AG08396 (cell line): Measurements from ENCODE around the gene ARPC4.
A peak's percentile ranks its signal among the peaks of the same experiment; 100 is the strongest.
"Not testable (repeated sequence)": the region's sequence is repeated elsewhere in the genome, so short reads cannot be mapped to it uniquely, and the experiment has no call there.

ENCODE experiments used
- DNase-seq: peaks from one replicate; pipeline ENCODE4 v3.0.0; 2012; ENCODE audit warnings: low spot score, mixed read lengths

ARPC4 gene

DNA sequence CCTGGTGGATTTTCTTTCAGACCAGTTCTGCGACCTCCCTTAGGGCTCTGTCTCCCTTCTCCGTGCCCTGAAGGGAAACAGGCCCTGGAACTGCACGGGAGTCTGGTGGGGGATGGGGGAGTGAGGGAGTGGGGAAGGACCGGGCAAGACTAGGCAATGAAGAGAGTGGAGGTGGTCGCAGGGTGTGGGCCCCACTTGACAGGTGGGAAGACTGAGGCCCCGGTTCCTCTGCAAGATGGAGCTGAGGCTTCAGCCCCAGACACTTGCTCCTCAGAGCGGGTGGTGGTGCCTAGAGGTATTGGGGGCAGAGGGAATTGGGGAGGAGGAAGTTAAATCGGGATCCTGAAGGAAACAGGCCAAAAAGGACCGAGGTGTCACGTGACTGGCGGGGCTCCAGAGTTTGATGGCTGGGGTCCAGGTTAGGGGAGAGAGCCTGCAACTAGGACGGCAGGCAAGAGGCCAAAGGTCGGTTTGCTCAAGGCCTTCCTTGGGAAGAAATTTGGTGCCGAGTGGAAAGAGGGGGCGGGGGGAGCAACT lies 22.5 kb upstream of the ARPC4 start:
- no peak for DNase-seq

DNA sequence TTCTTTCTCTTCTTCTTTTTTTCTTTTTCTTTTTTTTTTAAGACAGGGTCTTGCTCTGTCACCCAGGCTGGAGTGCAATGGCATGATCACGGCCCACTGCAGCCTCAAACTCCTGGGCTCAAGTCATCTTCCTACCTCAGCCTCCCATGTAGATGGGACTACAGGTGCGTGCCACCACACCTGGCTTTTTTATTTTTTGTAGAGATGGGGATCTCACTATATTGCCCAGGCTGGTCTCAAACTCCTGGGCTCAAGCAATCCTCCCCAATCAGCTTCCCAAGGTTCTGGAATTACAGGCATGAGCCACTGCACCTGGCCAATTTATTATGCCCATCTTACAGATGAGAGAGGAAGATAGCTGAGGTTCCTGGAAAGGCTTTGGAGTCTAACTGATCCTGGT lies 21.9 kb upstream of the ARPC4 start:
- DNase-seq: not testable (repeated sequence)

DNA sequence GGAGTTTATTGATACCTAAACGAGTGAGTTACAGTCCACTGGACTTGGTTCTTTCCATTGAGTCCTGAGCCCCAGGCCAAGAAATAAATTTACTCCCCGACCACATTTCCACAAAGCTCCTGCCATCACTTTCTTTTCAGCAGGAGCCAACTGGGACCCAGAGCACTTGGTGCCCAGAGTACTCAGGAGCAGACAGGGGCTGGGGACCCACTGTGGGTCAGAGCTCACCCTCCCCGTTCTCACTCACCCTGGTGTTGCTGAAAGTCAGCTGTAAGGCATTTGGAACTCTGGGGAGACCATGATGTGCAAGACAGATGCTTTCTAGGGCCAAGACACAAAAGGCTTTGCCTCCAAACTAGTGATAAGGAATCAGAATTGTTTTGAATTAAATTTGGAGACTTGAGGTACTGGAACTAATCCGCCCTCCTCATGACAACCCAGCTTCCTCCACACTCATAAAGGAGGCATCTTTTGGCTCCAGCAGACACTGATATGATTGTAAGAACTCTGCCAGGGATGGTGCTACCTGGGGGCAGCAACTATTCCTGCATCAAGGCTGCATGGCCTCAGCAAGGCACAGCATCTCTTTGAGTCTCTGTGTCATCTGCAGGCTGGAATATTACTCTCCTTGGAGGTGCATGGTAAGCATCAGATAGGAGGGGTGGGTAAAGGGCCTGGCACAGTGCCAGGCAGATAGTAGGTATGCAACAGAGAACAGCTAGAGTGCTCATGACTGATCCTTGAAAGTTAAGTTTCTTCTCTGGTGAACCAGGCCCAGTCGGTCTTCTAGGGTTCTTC lies 15.8 kb upstream of the ARPC4 start:
- DNase-seq: no peak

DNA sequence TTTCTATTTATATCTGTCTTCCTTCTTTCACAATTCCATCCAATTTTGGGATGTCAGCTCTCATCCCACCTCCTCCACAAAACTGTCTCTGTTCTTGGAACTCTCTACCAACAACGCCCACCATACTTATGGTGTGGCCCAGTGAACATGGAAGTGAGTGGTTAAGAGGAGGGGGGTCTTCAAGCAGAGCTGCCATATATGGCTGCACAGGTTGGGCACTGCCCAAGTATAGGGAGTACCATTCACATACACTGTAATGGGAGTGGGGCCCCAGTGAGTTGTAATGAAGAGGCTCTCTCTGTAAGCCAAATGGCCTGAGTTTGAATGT lies 15.2 kb upstream of the ARPC4 start:
- DNase-seq: no peak

DNA sequence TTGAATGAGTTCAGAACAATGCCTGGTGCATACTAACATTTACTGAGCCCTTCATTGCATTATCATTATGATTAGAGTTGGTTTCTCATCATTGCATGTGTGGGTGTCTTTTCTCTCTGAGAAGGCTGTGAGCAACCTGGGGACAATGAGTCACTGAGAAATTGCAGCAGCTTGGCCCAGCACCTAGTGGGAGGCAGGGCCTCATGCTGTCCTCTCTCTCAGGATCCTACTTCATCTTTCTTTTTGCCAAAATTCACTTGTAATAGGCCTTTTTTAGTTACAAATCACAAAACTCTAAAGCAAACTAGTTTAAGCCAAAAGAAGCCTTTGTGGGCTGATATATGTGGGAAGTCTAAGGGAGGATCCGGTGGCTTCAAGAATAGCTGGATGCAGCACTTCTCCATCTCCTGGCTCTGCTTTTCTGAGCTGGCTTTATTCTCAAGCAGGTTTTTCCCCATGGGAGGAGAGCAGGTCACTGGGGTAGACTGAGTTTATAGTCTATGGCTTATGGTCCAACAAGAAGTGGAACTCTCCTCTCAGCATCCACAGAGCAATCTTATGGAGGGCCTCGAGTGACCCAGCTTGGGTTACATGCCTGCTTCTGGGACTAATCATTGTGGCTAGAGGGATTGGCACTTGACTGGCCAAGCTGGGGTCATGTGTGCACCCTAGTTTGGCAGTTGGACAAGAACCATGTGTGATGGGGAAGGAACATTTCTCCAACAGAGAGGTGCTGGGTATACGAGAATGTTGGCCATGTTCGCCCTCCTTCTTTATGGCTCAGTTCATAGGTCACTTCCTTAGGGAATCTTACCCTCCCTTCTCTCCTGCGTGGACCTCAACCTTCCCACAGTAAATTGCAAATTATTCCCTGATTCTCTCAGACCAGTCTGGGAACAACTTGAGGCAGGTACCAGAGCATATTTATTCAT lies 14.5 kb upstream of the ARPC4 start:
- peak; percentile 62 for DNase-seq

DNA sequence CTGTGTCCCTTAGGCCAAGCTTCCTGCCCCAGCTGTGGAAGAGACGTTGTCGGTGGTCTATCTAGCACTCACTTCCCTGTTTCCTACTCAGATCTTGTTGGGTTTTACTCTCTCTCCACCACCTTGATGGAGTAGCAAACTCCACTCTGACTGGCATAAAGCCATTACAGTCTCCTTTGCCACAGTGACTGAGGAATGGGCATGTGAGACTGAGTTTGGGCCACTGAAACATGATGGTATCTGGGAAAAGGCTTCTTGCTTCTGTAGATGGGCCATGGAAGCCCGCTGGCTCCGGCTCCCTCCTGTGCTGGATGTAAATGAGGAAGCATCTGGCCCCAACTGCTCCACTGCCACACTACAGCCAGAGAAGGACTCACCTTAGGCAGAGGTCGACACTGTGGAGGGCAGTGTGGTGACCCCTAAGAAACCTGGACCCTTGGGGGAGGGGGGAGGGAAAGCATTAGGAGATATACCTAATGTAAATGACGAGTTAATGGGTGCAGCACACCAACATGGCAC lies 13.7 kb upstream of the ARPC4 start:
- no peak for DNase-seq

DNA sequence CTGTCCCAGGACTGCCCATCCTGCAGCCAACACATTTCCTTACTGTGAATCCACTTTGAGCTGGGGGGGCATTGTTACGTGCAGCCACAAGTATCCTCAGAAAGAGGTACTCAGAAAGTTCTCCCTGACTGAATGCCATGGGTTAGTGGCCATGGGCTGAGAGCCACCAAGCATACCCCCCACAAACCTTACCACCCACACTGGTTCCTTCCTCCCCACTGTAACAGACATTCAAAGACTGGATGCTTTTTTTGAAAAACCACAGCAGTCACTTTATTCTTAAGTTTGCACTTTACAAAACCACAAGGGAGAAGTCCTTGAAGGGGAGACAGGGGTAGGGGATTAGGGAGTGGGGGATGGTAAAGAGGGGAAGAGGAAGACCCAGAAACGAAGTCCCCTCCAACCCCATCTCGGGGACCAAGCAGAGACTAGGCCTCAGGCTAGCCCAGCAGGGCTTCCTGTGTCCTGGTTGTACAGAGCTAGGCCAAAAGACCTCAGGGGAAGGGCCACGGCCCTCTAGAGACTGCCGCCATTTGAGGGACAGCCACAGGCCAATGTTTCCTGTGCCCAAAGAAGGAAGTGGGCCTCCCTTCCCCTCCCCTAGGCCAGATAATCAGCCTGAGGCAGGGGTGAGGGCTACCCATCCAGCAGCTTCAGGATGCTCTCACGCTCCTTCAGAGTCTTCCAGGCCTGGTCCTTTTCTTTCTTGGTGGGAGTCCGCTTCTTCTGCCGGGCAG lies 13.0 kb upstream of the ARPC4 start:
- no peak for DNase-seq

DNA sequence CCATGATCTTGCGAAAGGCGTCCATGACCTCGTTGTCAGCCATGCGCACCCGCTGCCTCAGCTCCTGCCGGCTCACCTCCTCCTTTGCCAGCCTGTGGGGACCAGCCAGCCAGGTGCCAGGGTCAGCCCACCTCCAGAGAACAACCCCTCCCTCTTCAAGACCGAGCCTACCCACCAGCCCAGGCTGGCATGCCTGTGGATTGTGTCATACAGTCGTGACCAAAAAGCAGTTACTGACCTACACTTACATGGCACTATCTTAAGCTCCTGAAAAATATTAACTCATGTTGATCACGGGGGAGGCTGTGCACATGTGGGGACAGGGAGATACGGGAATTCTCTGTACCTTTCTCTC lies 12.4 kb upstream of the ARPC4 start:
- no peak for DNase-seq

DNA sequence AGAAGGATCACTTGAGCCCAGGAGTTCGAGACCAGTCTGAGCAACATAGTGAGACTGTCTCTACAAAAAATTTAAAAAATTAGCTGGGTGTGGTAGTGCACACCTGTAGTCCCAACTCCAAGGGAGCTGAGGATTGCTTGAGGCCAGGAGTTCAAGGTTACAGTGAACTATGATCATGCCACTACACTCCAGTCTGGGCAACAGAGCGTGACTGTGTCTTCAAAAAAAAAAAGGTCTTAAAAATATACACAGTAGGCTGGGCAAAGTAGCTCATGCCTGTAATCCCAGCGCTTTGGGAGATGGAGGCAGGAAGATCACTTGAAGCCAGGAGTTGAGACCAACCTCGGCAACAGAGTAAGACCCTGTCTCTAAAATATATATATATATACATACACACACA lies 12.0 kb upstream of the ARPC4 start:
- no peak for DNase-seq

DNA sequence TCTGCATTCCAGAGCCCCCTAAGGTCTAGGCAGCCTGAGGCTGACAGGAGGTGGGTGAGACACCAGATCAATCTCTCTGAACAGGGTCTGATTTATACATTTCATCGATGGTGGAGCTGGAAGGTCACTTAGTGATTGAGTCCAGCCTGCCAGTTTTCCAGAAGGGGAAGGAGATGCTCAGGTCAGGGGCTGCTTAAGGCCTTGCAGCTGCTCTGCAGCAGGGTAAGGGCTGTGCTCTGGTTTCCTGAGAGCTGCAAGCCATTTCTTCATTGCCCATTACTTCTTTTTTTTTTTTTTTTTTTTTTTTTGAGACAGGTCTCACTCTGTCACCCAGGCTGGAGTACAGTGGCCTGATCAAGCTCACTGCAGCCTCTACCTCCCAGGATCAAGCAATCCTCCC lies 11.3 kb upstream of the ARPC4 start:
- no peak for DNase-seq

DNA sequence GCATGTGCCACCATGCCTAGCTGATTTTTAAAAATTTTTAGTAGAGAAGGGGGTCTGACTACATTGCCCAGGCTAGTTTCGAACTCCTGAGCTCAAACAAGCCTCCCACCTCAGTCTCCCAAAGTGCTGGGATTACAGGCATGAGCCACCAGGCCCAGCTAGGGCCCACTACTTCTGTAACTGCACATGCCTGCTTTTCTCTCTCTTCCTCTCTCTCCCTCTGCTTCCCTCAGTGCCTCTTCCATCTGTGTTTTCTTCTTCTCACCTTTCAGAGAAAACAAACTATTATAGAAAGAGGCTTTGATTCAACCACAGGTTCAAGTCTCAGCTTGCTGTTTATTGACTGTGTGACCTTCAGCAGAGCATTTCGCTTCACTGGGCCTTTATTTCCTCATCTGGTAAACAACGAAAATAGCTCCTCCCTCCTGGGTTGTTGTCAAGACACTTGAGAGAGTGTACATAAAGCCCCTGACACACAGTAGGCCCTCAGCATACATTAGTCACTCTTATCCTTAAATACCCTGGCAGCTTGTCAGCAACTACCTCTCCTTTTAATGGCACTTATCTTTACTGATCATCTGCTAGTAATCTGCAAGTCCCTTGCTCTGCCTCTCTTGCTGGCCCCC lies 10.8 kb upstream of the ARPC4 start:
- no peak for DNase-seq

DNA sequence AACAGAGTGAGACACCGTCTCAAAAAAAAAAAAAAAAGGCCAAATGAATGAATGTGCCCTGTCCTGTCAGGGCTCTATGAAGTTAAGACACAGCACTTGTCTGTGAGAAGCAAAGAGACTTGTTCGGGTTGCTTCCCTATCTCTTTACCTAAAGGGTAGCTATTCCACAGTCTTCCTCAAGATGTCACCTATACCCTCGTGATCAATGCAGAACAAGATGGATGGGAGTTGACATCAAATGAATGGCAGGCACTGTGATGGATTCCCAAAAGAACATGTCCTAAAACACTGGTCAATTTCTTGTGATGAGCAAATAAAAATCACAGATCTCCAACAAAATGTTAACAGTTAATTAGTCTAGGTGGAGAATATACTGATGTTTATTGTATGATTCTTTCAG lies 10.1 kb upstream of the ARPC4 start:
- DNase-seq: no peak

DNA sequence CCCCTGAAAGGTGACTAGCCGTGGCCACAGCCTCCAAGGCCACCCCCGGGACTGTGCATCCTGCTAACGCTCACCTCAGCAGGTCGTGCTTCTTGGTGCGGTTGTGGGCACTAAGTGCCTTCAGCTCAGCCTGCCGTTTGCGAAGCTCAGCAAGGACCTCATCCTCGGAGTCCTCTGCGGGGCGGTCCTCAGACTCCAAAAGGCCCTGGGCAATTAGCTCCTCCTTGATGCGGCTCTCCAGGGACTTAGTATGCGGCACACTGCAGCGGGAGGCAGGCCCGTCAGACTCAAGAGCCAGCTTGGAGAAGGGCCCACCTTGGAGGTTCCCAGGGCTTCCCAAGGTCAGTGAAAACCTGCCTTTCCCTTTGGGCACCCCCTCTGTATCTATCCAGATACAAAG lies 8.9 kb upstream of the ARPC4 start:
- no peak for DNase-seq

DNA sequence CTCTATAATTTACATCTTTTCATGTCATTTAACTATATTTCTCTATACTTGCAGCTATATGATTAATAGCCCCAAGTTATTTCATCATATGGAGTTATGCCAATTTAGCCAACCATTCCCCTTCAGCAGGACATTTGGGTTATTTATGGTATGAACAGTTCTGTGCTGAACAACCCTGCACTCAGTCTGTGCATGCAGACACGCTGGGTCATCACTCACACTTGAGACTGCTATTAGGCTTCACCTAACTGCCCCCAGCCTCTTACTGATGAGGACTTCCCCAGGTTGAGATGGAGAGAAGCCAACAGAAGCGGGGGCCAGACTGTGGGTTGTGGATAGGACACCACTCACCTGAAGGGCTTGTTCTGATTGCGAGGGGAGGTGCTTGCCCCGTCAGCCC lies 7.9 kb upstream of the ARPC4 start:
- DNase-seq: no peak

DNA sequence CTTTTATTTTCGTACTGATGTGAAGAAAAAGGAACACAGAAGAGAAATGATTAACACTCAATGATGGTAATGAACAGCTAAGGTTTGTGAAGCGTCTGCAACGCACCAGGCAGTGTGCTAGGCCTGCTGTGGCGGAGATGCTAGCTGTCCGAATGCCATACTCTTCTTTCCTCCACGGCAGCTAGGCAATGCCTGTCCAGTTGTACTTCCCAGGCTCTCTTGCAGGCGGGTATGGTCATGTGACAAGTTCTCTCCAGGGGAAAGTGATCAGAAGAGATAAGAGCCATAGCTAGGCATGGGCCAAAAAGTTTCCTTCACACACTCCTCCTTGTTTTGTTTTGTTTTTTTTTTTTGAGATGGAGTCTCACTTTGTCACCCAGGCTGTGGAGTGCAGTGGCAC lies 7.3 kb upstream of the ARPC4 start:
- no peak for DNase-seq

DNA sequence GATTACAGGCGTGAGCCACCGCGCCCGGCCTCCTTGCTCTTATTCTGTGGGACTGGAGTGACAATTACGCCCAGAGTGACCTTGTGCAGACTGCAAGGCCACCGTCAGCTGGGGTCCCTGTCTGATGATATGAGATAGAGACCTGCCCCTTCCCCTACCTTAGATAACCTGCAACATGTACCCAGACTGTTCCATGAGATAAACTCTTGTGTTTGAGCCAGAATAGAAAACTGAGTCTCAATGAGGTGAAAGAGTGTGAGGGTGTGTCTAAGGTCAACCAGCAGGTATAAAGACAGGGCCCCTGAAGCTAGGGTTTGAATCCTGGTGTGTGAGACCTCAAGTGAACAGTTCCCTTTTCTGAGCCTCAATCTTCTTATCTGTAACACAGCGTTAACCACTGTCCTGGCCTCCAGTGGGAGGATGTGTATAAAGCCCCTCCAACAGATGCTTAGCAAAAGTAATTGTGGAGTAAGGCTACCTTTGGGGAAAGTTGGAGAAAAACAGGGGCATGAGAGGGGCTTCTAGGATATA lies 6.6 kb upstream of the ARPC4 start:
- DNase-seq: no peak

DNA sequence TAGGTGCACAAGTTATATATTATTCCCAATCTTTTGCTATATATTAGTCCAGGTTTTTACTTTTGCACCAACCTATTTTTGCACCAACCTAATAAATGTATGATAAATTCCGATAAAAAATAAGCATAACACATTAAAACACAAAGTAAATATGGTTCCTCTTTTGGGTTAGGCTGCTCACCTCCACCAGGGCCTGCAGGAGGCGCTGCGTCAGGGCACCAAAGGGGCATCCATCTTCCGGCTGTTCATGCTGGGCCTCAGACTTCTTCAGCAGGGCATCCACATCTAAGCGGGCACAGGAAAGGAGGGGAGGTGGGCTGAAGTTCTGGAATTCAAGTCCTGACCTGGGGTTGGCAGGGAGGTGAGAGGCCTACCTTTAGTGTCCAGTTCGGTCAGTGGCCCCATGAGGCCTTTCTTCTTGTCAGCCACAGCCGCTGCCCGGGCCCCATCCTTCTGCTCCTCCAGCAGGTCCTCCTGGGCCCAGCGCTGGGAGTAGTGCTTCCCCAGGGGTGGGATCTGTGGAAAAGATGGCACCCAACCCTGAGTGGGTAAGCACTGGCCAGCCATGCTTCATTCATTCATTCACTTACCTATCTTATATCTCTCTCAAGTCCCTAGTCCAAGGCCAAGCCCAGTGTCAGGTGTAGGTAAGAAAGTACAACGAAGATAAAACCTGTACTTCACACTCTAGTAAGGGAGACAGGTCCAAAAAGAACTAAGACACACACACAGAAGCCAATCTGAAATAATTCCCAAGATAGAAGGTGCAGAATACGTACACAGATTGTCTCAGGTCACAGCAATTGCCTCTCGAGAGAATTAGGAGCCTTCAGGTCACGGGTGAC lies 5.8 kb upstream of the ARPC4 start:
- DNase-seq: no peak

DNA sequence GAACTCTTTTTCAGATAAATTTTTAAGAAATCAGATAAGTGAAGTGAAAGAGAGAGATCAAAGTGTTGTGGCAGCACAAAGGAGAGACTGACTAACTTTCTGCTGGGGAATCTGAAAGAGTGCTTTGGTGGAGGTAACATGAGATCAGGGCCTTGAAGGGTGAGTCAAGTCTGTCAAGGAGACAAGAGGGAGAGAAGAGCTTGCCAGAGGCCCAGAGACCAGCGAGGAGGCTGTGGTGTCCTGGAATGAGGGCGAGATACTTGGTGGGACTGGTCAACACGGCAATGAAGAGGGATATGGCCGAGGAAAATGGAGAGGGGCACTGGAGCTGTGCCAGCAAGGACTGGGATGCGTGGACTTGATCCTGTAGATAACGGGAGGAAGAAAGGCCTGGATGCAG lies 5.2 kb upstream of the ARPC4 start:
- DNase-seq: no peak

DNA sequence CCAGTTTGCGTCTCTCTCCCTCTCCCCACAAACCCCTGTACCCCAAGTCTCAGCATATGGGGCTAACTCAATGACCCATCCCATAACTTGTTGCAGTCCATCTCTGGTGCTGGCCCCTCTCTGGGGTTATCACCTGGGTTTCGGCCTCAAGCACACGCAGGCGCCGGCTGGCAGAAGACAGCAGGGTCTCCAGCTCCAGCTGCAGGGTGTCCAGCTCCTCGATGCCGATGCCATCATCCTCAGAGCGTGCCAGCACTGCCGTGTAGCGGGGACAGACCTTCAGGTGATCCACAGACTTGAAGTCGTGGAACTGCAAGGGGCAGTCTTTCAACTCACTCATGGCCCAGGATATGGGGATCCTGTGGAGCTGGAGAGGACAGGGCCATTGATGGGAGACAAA lies 1.8 kb upstream of the ARPC4 start:
- no peak for DNase-seq

DNA sequence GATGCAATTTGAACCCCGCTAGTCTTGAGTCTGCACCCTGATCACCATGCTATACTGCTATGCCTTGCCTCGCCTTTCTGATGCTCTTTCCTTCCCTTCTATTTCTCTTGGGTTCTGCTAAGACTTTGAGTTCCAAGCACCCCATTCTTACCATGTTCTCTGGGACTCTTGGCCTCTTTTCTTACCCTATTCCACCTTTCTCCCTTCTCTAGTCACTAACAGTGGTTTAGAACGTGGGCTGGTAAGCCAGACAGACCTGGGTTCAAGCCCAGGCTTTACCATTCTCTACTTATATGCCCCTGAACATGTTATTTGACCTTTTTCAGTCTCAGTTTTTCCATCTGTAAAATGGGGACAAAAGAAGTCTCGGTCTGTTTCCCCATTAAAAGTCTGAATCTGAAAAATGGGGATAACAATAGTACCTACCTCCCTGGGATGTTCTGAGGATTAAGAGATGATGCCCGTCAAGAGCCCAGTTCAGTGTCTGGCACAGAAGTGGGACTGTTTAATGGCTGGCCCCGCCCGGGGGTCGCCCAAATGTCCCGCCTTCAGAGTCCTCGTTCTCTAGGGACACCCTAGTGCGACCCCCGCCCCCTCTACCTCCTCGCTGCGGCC lies 985 bp upstream of the ARPC4 start:
- no peak for DNase-seq
